ENCODE measurements around the gene SLC8A1. TPM values are rescaled to one million over a fixed set of nuclear protein-coding genes. Genes with fewer than 3 reads are reported as not detected.

The SLC8A1 gene
- polyA plus RNA-seq, 5 donors: 4.2 to 7.1 (median 5.4) TPM

- DNase-seq: no peak
Observed at GRCh38 chr2:40049781-40050180, 402.1 kb downstream of the SLC8A1 start.

- no peak for DNase-seq
Observed at GRCh38 chr2:40048506-40048905, 403.4 kb downstream of the SLC8A1 start.

- no peak for DNase-seq
Observed at GRCh38 chr2:40047406-40047805, 404.5 kb downstream of the SLC8A1 start.

Measured in right lung (tissue), 5 donors.